Esophagus squamous epithelium (tissue), 5 donors: Measurements from ENCODE around the gene ADCY5. TPM values are rescaled to one million over a fixed set of nuclear protein-coding genes. Genes with fewer than 3 reads are reported as not detected.

Experiments used
- DNase-seq: peaks from one replicate; lab custom pipeline; 2025; lab: John Stamatoyannopoulos, UW
- H3K27ac ChIP-seq, 4 donors: fragments of 200-600 bp; sonication (generic); one replicate each; pipeline ENCODE4 v1.5.1; 2016 to 2019; ENCODE audit warnings: mild to moderate bottlenecking in 1 of 4
- H3K27me3 ChIP-seq, 4 donors: fragments of 200-600 bp; sonication (generic); 1 replicate in 3 of 4; 2 replicates in 1 of 4; pipeline versions ENCODE4 v1.5.1 to v1.6.0; 2017 to 2021; ENCODE audit warnings: antibody characterized with exemption in 1 of 4
- H3K36me3 ChIP-seq, 3 donors: fragments of 200-600 bp; sonication (generic); one replicate each; pipeline ENCODE4 v1.5.1; 2016 to 2019
- H3K4me1 ChIP-seq, 3 donors: fragments of 200-600 bp; sonication (generic); one replicate each; pipeline ENCODE4 v1.5.1; 2017 to 2019
- H3K4me3 ChIP-seq, 4 donors: fragments of 200-600 bp; sonication (generic); 1 replicate in 3 of 4; 2 replicates in 1 of 4; pipeline ENCODE4 v1.5.1; 2016 to 2019; ENCODE audit warnings: mild to moderate bottlenecking in 2 of 4, moderate library complexity in 1 of 4
- H3K9me3 ChIP-seq, 3 donors: fragments of 200-600 bp; sonication (generic); one replicate each; pipeline ENCODE4 v1.5.1; 2016 to 2019
- CTCF ChIP-seq, 6 experiments: fragments of 450-650 bp in 4 of 6; fragments of 200-600 bp in 2 of 6; sonication (generic) in 2 of 6; IDR thresholded peaks; one replicate each; pipeline ENCODE4 v1.5.1; 2016 to 2019; ENCODE audit warnings: antibody characterized with exemption in 6 of 6, mild to moderate bottlenecking in 4 of 6, moderate library complexity in 4 of 6
- POLR2A ChIP-seq, 4 donors: fragments of 450-650 bp; IDR thresholded peaks; one replicate each; pipeline ENCODE4 v1.6.1; 2017; ENCODE audit warnings: antibody characterized with exemption in 4 of 4, mild to moderate bottlenecking in 4 of 4, moderate library complexity in 3 of 4
- WGBS, 2 donors: methylation state at CpG; one replicate each; pipeline ENCODE4 v1.1.5; 2018; 5-methylcytosine and 5-hydroxymethylcytosine counted together
- intact Hi-C: fragments of 100-400 bp; cut with DNase I; formaldehyde crosslinking; loops from one replicate; pipeline ENCODE4 v1.15.0; 2022
- total RNA-seq, 4 donors: library from RNA; depleted of rRNA; stranded (reverse); fragments of >200 nt; gene quantifications; one replicate each; pipeline ENCODE4 v1.1.0, GENCODE V29; 2016
- donor health status: DM: yes; HTN: yes; CAD: no.

The ADCY5 gene
- total RNA-seq, 4 donors from 2014 or later, result 0.72 to 17.4 (median 5.3) TPM

- peaks cover 0 to 10% (median 4%) of the 10 kb centered on the region in 3 donors for H3K4me1 ChIP-seq
- no peaks in the 10 kb centered on the region for H3K27me3 ChIP-seq
- no peaks in the 10 kb centered on the region for H3K36me3 ChIP-seq
- DNase-seq, result no peak
- TF ChIP-seq CTCF (IDR thresholded peaks at IDR 0.05), result no peak
- no peak for TF ChIP-seq POLR2A (IDR thresholded peaks at IDR 0.05)
- intact Hi-C loops, result no loop called here
- WGBS, 2 donors, result 78% methylated on average over 15 of the region's 15 CpGs
- no peak overlapping the region for H3K4me3 ChIP-seq
- no peak overlapping the region for H3K27ac ChIP-seq
- H3K9me3 ChIP-seq, result no peaks in the 10 kb centered on the region
Measured at GRCh38 chr3:123476967-123477750, 28.3 kb upstream of the ADCY5 start.

GRCh38 chr3:123475786-123476185, 26.9 kb upstream of the ADCY5 start:
- Histone ChIP-seq H3K36me3 (no peaks in the 10 kb centered on the region), H3K4me3 (no peak overlapping the region), H3K9me3 (no peaks in the 10 kb centered on the region), H3K27me3 (no peaks in the 10 kb centered on the region), H3K4me1 (no peaks in the 10 kb centered on the region), H3K27ac (no peak overlapping the region)
- TF ChIP-seq POLR2A (IDR thresholded peaks at IDR 0.05) (no peak), CTCF (IDR thresholded peaks at IDR 0.05) (no peak)
- intact Hi-C loops, result no loop called here
- 68 to 78% methylated on average over 7 of the region's 7 CpGs for WGBS, 2 donors
- DNase-seq, result no peak

DNA sequence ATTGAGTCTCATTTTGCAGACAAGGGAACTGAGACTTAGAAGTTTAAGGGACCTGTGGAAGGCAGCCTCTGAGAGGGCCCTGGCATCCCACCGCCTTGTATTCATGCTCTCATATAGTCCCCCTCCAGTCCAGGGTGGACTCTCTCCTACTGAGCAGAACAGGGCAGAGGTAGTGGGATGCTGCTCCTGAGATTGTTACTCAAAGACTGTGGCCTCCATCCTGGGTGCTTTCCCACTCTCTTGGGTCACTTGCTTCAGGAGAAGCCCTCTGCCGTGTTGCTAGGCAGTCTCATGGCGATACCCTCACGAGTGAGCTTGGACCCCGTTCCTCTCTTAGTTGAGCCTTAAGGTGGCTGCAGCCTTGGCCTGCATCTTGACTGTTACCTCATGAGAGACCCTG, 22.2 kb upstream of the ADCY5 start:
- no peak overlapping the region for H3K4me3 ChIP-seq
- H3K9me3 ChIP-seq, result no peaks in the 10 kb centered on the region
- TF ChIP-seq POLR2A (IDR thresholded peaks at IDR 0.05), result no peak
- no peak for TF ChIP-seq CTCF (IDR thresholded peaks at IDR 0.05)
- intact Hi-C loops, result no loop called here
- no peaks in the 10 kb centered on the region for H3K36me3 ChIP-seq
- no peaks in the 10 kb centered on the region for H3K4me1 ChIP-seq
- DNase-seq, result no peak
- no peak overlapping the region for H3K27ac ChIP-seq
- no peaks in the 10 kb centered on the region for H3K27me3 ChIP-seq
- 89 to 91% methylated on average over 5 of the region's 5 CpGs for WGBS, 2 donors

DNA sequence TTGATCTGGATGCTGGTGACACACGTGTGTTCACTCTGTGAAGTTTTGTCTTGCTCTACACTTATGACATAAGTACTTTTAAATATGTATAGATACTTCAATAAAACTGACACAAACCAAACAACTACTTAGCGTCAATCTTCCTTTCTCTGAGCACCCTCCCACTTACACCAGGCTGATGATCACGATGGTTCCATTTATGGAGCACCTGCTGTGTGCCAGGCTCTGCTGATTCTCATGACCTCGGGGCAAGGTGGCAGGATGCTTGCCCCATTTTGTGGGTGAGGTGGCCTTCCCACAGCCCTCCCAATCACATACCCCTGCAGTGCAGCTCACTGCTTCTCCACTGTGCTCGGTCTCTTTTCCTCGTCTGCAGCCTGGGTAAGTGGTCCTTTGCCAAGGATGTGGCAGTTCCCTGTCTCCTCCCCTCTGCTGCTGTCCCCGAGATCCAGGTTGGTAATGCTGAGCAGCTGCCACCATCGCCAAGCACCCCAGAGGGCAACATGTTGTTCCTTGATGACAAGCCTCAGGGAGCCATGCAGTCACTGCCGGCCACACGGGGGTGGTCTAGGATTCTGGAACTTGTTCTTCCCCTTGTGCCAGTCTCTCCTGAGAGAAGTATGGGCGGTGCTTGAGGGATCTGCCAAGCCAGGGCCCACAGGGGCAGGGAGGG, 20.6 kb upstream of the ADCY5 start:
- 70 to 90% methylated on average over 5 to 10 of the region's 11 CpGs for WGBS, 2 donors
- Histone ChIP-seq H3K27ac (no peak overlapping the region), H3K36me3 (no peaks in the 10 kb centered on the region), H3K4me1 (no peaks in the 10 kb centered on the region), H3K9me3 (no peaks in the 10 kb centered on the region), H3K4me3 (no peak overlapping the region), H3K27me3 (no peaks in the 10 kb centered on the region)
- intact Hi-C loops, result no loop called here
- TF ChIP-seq POLR2A (IDR thresholded peaks at IDR 0.05) (no peak), CTCF (IDR thresholded peaks at IDR 0.05) (no peak)
- DNase-seq, result no peak

DNA sequence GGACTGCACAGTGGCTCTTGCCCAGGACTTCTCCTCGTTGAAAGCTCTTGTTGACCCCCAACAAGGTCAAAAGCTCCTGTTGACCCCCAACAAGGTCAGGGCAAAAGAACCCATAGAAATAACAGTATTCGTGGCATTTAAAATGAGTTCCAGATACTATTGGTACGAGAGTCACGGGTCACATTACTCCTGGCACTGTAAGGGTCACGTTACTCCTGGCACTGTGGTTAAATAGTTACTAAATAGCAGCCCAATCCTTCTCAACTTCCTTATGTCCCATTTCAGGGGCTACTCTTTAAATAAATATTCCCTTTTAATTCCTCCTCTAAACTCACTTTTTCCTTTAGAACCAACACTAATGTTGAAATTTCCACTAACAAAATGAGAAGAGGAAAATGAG, 18.2 kb upstream of the ADCY5 start:
- intact Hi-C loops, result no loop called here
- 64 to 79% methylated on average over 5 of the region's 5 CpGs for WGBS, 2 donors
- no peak overlapping the region for H3K4me3 ChIP-seq

More for the DNA sequence above, 18.2 kb upstream of the ADCY5 start:
- H3K27ac ChIP-seq, result no peak overlapping the region
- H3K36me3 ChIP-seq, result no peaks in the 10 kb centered on the region
- no peaks in the 10 kb centered on the region for H3K4me1 ChIP-seq
- peaks cover 0 to 5% (median 0%) of the 10 kb centered on the region in 4 donors for H3K27me3 ChIP-seq
- no peaks in the 10 kb centered on the region for H3K9me3 ChIP-seq
- TF ChIP-seq POLR2A (IDR thresholded peaks at IDR 0.05), result no peak
- TF ChIP-seq CTCF (IDR thresholded peaks at IDR 0.05), result no peak
- DNase-seq, result no peak
